Ovary (tissue), 9 donors: ENCODE data around the gene NR2F2. TPM values are rescaled to one million over a fixed set of nuclear protein-coding genes. Genes with fewer than 3 reads are reported as not detected.

ENCODE experiments used
- DNase-seq, 5 donors: peaks; one replicate each; pipeline ENCODE4 v3.0.0-alpha.2; 2019 to 2020
- H3K27ac ChIP-seq, 2 donors: fragments of 200-600 bp; one replicate each; pipeline versions ENCODE4 v1.5.1 to v1.8.0; 2019 to 2022
- H3K27me3 ChIP-seq: fragments of 200-600 bp; one replicate; pipeline ENCODE4 v1.8.0; 2022
- H3K36me3 ChIP-seq: fragments of 200-600 bp; sonication (generic); one replicate; pipeline ENCODE4 v1.5.1; 2019
- H3K4me1 ChIP-seq: one replicate; pipeline ENCODE4 v1.8.1; 2013; ENCODE audit warnings: mild to moderate bottlenecking, moderate library complexity; ENCODE audit not compliant: insufficient read depth
- H3K4me3 ChIP-seq: fragments of 200-600 bp; sonication (generic); one replicate; pipeline ENCODE4 v1.5.1; 2017
- H3K9me3 ChIP-seq, 2 donors: fragments of 200-600 bp in 1 of 2; sonication (generic) in 1 of 2; one replicate each; pipeline versions ENCODE4 v1.5.1 to v1.8.1; 2013 to 2019; ENCODE audit warnings: mild to moderate bottlenecking in 1 of 2, moderate library complexity in 1 of 2
- CTCF ChIP-seq, 3 donors: fragments of 450-650 bp in 2 of 3; fragments of 200-600 bp in 1 of 3; IDR thresholded peaks; one replicate each; pipeline versions ENCODE4 v1.5.1 to v1.8.0; 2016 to 2022; ENCODE audit warnings: antibody characterized with exemption in 3 of 3, mild to moderate bottlenecking in 1 of 3
- EP300 ChIP-seq: sonication (generic); formaldehyde crosslinking; IDR thresholded peaks from one replicate; pipeline ENCODE4 v1.6.1; 2017; ENCODE audit warnings: antibody characterized with exemption
- POLR2A ChIP-seq: fragments of 450-650 bp; IDR thresholded peaks from one replicate; pipeline ENCODE4 v1.6.1; 2017; ENCODE audit warnings: antibody characterized with exemption, mild to moderate bottlenecking, moderate library complexity
- WGBS, 3 donors: extraction: QIAGEN DNeasy Blood & Tissue Kit in 1 of 3; methylation state at CpG; one replicate each; pipeline versions ENCODE4 v1.1.5 to v1.1.7; 2013 to 2017; 5-methylcytosine and 5-hydroxymethylcytosine counted together
- intact Hi-C, 4 donors: fragments of 100-400 bp; cut with DNase I; formaldehyde crosslinking; loops; one replicate each; pipeline versions ENCODE4 v1.11.0 to v1.15.1; 2022 to 2023
- polyA plus RNA-seq, 2 donors: library from polyadenylated mRNA; stranded (reverse); fragments of 200-250 nt in 1 of 2; fragments of 350-450 nt in 1 of 2; fragmentation: Illumina TruSeq in 1 of 2; extraction: RNeasy Lipid Tissue Mini Kit (QIAGEN cat#74804) in 1 of 2; gene quantifications; one replicate each; pipeline ENCODE4 v1.2.3, GENCODE V29; 2013 to 2014
- total RNA-seq, 7 donors: library from RNA; depleted of rRNA in 2 of 7; stranded (reverse); fragments of >200 nt in 2 of 7; fragmentation: NEBNext Ultra II Directional in 3 of 7; extraction: Animal tissue kit (Norgen Biotek cat#: 25700) in 3 of 7; gene quantifications; one replicate each; pipeline versions ENCODE4 v1.1.0 to v1.2.4, GENCODE V29; 2016 to 2023
- donor health status: DM: no; HTN: no; CAD: no; lungs with moderate emphysema.
- donor health status: DM: no; HTN: no; CAD: no.
- donor health status: Bipolar disorder and iron deficiency.
- donor health status: DM: yes; HTN: yes; CAD: no.
- donor health status: DM: no; HTN: no; CAD: no.
- donor health status: DM: yes; HTN: yes; CAD: no.

The NR2F2 gene
- total and polyA plus RNA-seq, 9 donors, result 68.6 to 424 (median 343) TPM

GRCh38 chr15:96322536-96323318 is 7.8 kb upstream of the NR2F2 start:
- Histone ChIP-seq H3K9me3 (no peaks in the 10 kb centered on the region), H3K36me3 (no peaks in the 10 kb centered on the region), H3K27ac (peak overlapping the region; percentile 82 to 98), H3K4me1 (peaks cover 6% of the 10 kb centered on the region), H3K27me3 (no peaks in the 10 kb centered on the region), H3K4me3 (peak overlapping the region; percentile 73)
- DNase-seq, result peak; percentile 81 to 85 (median 82)
- 1 to 3% (median 3%) methylated on average over 66 of the region's 66 CpGs for WGBS, 3 donors
- TF ChIP-seq POLR2A (peak; percentile 28), EP300 (no peak)
- intact Hi-C loops, result loop anchor here (5.0 to 10.0 kb wide), 8 partner anchors 138 to 1058 kb away; no protein-coding TSS in a partner anchor

- no peak for TF ChIP-seq POLR2A
- TF ChIP-seq CTCF (IDR thresholded peaks at IDR 0.05), result no peak
- TF ChIP-seq EP300, result no peak
- intact Hi-C loops, result loop anchor here (5.0 to 10.0 kb wide), 8 partner anchors 139 to 1059 kb away; no protein-coding TSS in a partner anchor
- Histone ChIP-seq H3K4me3 (peak overlapping the region; percentile 73), H3K4me1 (peaks cover 6% of the 10 kb centered on the region), H3K27ac (peak overlapping the region; percentile 82 to 98), H3K36me3 (no peaks in the 10 kb centered on the region), H3K9me3 (no peaks in the 10 kb centered on the region), H3K27me3 (no peaks in the 10 kb centered on the region)
- 12 to 19% (median 15%) methylated on average over 29 of the region's 29 CpGs for WGBS, 3 donors
- DNase-seq, result peak in 4 of 5 donors; percentile 48 to 64 (median 60)
Observed at GRCh38 chr15:96323319-96324145, 7.0 kb upstream of the NR2F2 start.

GRCh38 chr15:96324192-96324895 is 6.2 kb upstream of the NR2F2 start:
- Histone ChIP-seq H3K36me3 (no peaks in the 10 kb centered on the region), H3K9me3 (no peaks in the 10 kb centered on the region), H3K4me3 (peak overlapping the region; percentile 73), H3K4me1 (peaks cover 6% of the 10 kb centered on the region), H3K27me3 (no peaks in the 10 kb centered on the region), H3K27ac (peak overlapping the region; percentile 82 to 98)
- no peak for TF ChIP-seq POLR2A
- no peak for TF ChIP-seq EP300
- no peak for TF ChIP-seq CTCF (IDR thresholded peaks at IDR 0.05)
- intact Hi-C loops, result loop anchor here (5.0 to 10.0 kb wide), 8 partner anchors 140 to 1060 kb away; no protein-coding TSS in a partner anchor
- DNase-seq, result peak; percentile 79 to 88 (median 81)
- WGBS, 3 donors, result 3 to 5% (median 4%) methylated on average over 12 of the region's 12 CpGs

GRCh38 chr15:96324940-96325540 is 5.5 kb upstream of the NR2F2 start:
- Histone ChIP-seq H3K36me3 (no peaks in the 10 kb centered on the region), H3K27me3 (no peaks in the 10 kb centered on the region), H3K4me1 (peaks cover 5% of the 10 kb centered on the region), H3K27ac (peak overlapping the region; percentile 82 to 98), H3K4me3 (peak overlapping the region; percentile 73), H3K9me3 (no peaks in the 10 kb centered on the region)
- DNase-seq, result no peak
- WGBS, 3 donors, result 2 to 5% (median 3%) methylated on average over 6 of the region's 6 CpGs
- TF ChIP-seq POLR2A (no peak), EP300 (no peak), CTCF (IDR thresholded peaks at IDR 0.05) (no peak)
- intact Hi-C loops, result loop anchor here (5.0 to 10.0 kb wide), 11 partner anchors 140 to 1060 kb away; no protein-coding TSS in a partner anchor
